ENCODE measurements around the gene OPCML.

DNA sequence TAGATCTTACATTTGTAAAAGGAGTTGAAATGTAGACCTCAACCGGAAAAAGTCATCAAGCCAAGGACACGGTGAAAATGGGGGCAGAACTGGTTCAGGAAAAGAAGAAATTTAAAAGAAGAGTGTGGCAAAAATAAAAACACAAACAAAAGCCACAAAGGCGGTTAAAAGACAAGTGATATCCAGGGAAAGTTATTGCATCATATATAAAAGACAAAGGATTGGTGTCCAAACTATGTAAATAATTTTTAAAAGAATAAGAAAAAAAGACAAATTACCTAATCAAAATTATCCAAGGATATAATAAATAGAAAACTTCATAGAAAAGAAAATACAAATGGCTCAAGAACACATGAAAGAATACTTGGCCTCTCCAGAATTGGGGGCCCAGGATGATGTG is 45.1 kb upstream of the OPCML start:
- TF ChIP-seq, protein P1, sequence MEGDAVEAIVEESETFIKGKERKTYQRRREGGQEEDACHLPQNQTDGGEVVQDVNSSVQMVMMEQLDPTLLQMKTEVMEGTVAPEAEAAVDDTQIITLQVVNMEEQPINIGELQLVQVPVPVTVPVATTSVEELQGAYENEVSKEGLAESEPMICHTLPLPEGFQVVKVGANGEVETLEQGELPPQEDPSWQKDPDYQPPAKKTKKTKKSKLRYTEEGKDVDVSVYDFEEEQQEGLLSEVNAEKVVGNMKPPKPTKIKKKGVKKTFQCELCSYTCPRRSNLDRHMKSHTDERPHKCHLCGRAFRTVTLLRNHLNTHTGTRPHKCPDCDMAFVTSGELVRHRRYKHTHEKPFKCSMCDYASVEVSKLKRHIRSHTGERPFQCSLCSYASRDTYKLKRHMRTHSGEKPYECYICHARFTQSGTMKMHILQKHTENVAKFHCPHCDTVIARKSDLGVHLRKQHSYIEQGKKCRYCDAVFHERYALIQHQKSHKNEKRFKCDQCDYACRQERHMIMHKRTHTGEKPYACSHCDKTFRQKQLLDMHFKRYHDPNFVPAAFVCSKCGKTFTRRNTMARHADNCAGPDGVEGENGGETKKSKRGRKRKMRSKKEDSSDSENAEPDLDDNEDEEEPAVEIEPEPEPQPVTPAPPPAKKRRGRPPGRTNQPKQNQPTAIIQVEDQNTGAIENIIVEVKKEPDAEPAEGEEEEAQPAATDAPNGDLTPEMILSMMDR (conservative IDR thresholded peaks at IDR 0.05; ENCODE audit: low read length), result no peak
- TF ChIP-seq EZH2phosphoT487 (IDR thresholded peaks at IDR 0.05; ENCODE audit: borderline replicate concordance), result no peak
